NCI-H187 treated with DMSO at 0.1 percent for 48 hours (cell line): ENCODE results near the gene MTHFR.
A peak's percentile ranks its signal among the peaks of the same experiment; 100 is the strongest.
"Not testable (repeated sequence)": the region's sequence is repeated elsewhere in the genome, so short reads cannot be mapped to it uniquely, and the experiment has no call there.

Experiments
- DNase-seq: peaks from one replicate; lab custom pipeline; 2025; lab: John Stamatoyannopoulos, UW

MTHFR gene

GRCh38 chr1:11833497-11833896, 27.7 kb upstream of the MTHFR start:
- no peak for DNase-seq

- no peak for DNase-seq
Observed at GRCh38 chr1:11831945-11832725, 26.4 kb upstream of the MTHFR start.

GRCh38 chr1:11828511-11828910, 22.7 kb upstream of the MTHFR start:
- no peak for DNase-seq

GRCh38 chr1:11826946-11827345, 21.2 kb upstream of the MTHFR start:
- DNase-seq = no peak

- no peak for DNase-seq
Observed at GRCh38 chr1:11825131-11825530, 19.4 kb upstream of the MTHFR start.

GRCh38 chr1:11823366-11824137, 17.8 kb upstream of the MTHFR start:
- DNase-seq = no peak

- DNase-seq = no peak
Observed at GRCh38 chr1:11822091-11822490, 16.3 kb upstream of the MTHFR start.

- DNase-seq = no peak
Observed at GRCh38 chr1:11817192-11817591, 11.4 kb upstream of the MTHFR start.

GRCh38 chr1:11813021-11813420, 7.3 kb upstream of the MTHFR start:
- no peak for DNase-seq

- DNase-seq = no peak
Observed at GRCh38 chr1:11807133-11807532, 1.4 kb upstream of the MTHFR start.

- no peak for DNase-seq
Observed at GRCh38 chr1:11806307-11806936, 658 bp upstream of the MTHFR start.

- no peak for DNase-seq
Observed at GRCh38 chr1:11804666-11805421, 920 bp downstream of the MTHFR start.

- not testable (repeated sequence) for DNase-seq
Observed at GRCh38 chr1:11803924-11804665, 1.7 kb downstream of the MTHFR start.

GRCh38 chr1:11802973-11803885, 2.5 kb downstream of the MTHFR start:
- DNase-seq = peak; percentile 38

GRCh38 chr1:11802616-11802972, 3.2 kb downstream of the MTHFR start:
- DNase-seq = no peak

GRCh38 chr1:11800756-11801433, 4.9 kb downstream of the MTHFR start:
- no peak for DNase-seq

GRCh38 chr1:11800391-11800755, 5.4 kb downstream of the MTHFR start:
- DNase-seq = no peak

GRCh38 chr1:11799896-11800295, 5.9 kb downstream of the MTHFR start:
- DNase-seq = no peak

GRCh38 chr1:11799099-11799498, 6.7 kb downstream of the MTHFR start:
- no peak for DNase-seq
